GF-D8 (cell line): ENCODE results near the gene CCDC85B.
"Not testable (repeated sequence)": the region's sequence is repeated elsewhere in the genome, so short reads cannot be mapped to it uniquely, and the experiment has no call there.

Source experiments
- DNase-seq: peaks from one replicate; lab custom pipeline; 2025; lab: John Stamatoyannopoulos, UW

CCDC85B gene

GRCh38 chr11:65887723-65888162 is 2.7 kb upstream of the CCDC85B start:
- no peak for DNase-seq

GRCh38 chr11:65888163-65888814 is 2.2 kb upstream of the CCDC85B start, which contains the start of gene FIBP:
Gene FIBP, minus strand, starts transcription at chr11:65888471. Its CDS starts 53 bp downstream, at chr11:65888418.
- DNase-seq: peak; percentile 87

- no peak for DNase-seq
Measured at GRCh38 chr11:65891219-65892136, 1.0 kb downstream of the CCDC85B start.

- DNase-seq: not testable (repeated sequence)
Measured at GRCh38 chr11:65892137-65892540, 1.7 kb downstream of the CCDC85B start.

GRCh38 chr11:65892661-65893317 is 2.3 kb downstream of the CCDC85B start:
- DNase-seq: no peak

- DNase-seq: no peak
Measured at GRCh38 chr11:65894034-65894591, 3.6 kb downstream of the CCDC85B start.

GRCh38 chr11:65895482-65895981 is 5.1 kb downstream of the CCDC85B start:
- no peak for DNase-seq

GRCh38 chr11:65896034-65896999 is 5.8 kb downstream of the CCDC85B start:
- no peak for DNase-seq

GRCh38 chr11:65897020-65897471 is 6.6 kb downstream of the CCDC85B start:
- DNase-seq: no peak

- no peak for DNase-seq
Measured at GRCh38 chr11:65898656-65899355, 8.3 kb downstream of the CCDC85B start.

- peak; percentile 26 for DNase-seq
Measured at GRCh38 chr11:65899356-65900124, 9.1 kb downstream of the CCDC85B start.

- DNase-seq: peak; percentile 61
Measured at GRCh38 chr11:65900125-65900898, 9.8 kb downstream of the CCDC85B start, which contains the start of gene FOSL1. Gene FOSL1, minus strand, starts transcription at chr11:65900388. Its CDS starts 49 bp downstream, at chr11:65900339.

GRCh38 chr11:65900899-65901180 is 10.4 kb downstream of the CCDC85B start:
- DNase-seq: no peak

GRCh38 chr11:65903068-65903481 is 12.6 kb downstream of the CCDC85B start:
- DNase-seq: no peak

GRCh38 chr11:65903715-65904114 is 13.2 kb downstream of the CCDC85B start:
- DNase-seq: no peak

GRCh38 chr11:65906602-65907001 is 16.1 kb downstream of the CCDC85B start:
- no peak for DNase-seq

GRCh38 chr11:65907878-65908277 is 17.4 kb downstream of the CCDC85B start:
- DNase-seq: no peak
